ENCODE data around the gene TSEN15.

TSEN15 gene

GRCh38 chr1:184048561-184049240 is 2.8 kb upstream of the TSEN15 start:
- Histone ChIP-seq H3K27ac (ENCODE audit: extremely low read depth, low read depth, low read length) (no peak overlapping the region), H3K4me3 (ENCODE audit: low read depth, low read length) (no peak overlapping the region), H3K4me1 (ENCODE audit: control insufficient read depth, insufficient read depth, low read length) (no peaks in the 10 kb centered on the region), H3K36me3 (ENCODE audit: control insufficient read depth in 2 of 2, insufficient read depth in 1 of 2, low read length in 2 of 2) (no peaks in the 10 kb centered on the region), H3K9me3 (ENCODE audit: control insufficient read depth, insufficient read depth, low read depth, low read length) (no peaks in the 10 kb centered on the region)
- ChIA-PET POLR2A (no interaction called here), CTCF (interaction anchor here (0.6 to 0.7 kb wide), 3 partner anchors 75 to 628 kb away, joined by 3 to 4 read pairs (median 3); no protein-coding TSS in a partner anchor)
- TF ChIP-seq ZNF311 (tag by site-specific recombination; IDR thresholded peaks at IDR 0.05; ENCODE audit: borderline replicate concordance) (no peak), GLIS2 (tag by site-specific recombination; IDR thresholded peaks at IDR 0.05) (no peak), ZBTB44 (tag by site-specific recombination; IDR thresholded peaks at IDR 0.05) (no peak), ZNF830 (tag by site-specific recombination; IDR thresholded peaks at IDR 0.05; ENCODE audit: low read depth) (no peak), KLF8 (tag by site-specific recombination; IDR thresholded peaks at IDR 0.05) (no peak), ZNF580 (tag by site-specific recombination; IDR thresholded peaks at IDR 0.05) (no peak), SCRT1 (tag by site-specific recombination; IDR thresholded peaks at IDR 0.05; ENCODE audit: borderline replicate concordance) (no peak), TCF7L2 (IDR thresholded peaks at IDR 0.05; ENCODE audit: borderline replicate concordance, low read depth, low read length) (no peak), ZNF366 (tag by site-specific recombination; conservative IDR thresholded peaks at IDR 0.05) (no peak), GLIS1 (tag by site-specific recombination; IDR thresholded peaks at IDR 0.05) (no peak), ZNF175 (tag by site-specific recombination; IDR thresholded peaks at IDR 0.05) (no peak), ZNF302 (tag by site-specific recombination; IDR thresholded peaks at IDR 0.05; ENCODE audit: low read depth) (no peak)

GRCh38 chr1:184049291-184049690 is 2.2 kb upstream of the TSEN15 start:
- Histone ChIP-seq H3K9me3 (ENCODE audit: control insufficient read depth, insufficient read depth, low read depth, low read length) (no peaks in the 10 kb centered on the region), H3K4me1 (ENCODE audit: control insufficient read depth, insufficient read depth, low read length) (no peaks in the 10 kb centered on the region), H3K4me3 (ENCODE audit: low read depth, low read length) (no peak overlapping the region), H3K27ac (ENCODE audit: extremely low read depth, low read depth, low read length) (no peak overlapping the region), H3K36me3 (ENCODE audit: control insufficient read depth in 2 of 2, insufficient read depth in 1 of 2, low read length in 2 of 2) (no peaks in the 10 kb centered on the region)
- no peak for TF ChIP-seq ZNF174 (tag by site-specific recombination; IDR thresholded peaks at IDR 0.05)
- TF ChIP-seq ZNF341 (tag by site-specific recombination; IDR thresholded peaks at IDR 0.05; ENCODE audit: low read depth), result no peak
- TF ChIP-seq ZSCAN16 (tag by site-specific recombination; IDR thresholded peaks at IDR 0.05), result no peak
- TF ChIP-seq ZNF776 (tag by site-specific recombination; IDR thresholded peaks at IDR 0.05; ENCODE audit: borderline replicate concordance), result no peak
- no peak for TF ChIP-seq ZNF221 (tag by site-specific recombination; IDR thresholded peaks at IDR 0.05; ENCODE audit: borderline replicate concordance)
- no peak for TF ChIP-seq ZNF23 (tag by site-specific recombination; IDR thresholded peaks at IDR 0.05; ENCODE audit: borderline replicate concordance)
- TF ChIP-seq, protein P1, sequence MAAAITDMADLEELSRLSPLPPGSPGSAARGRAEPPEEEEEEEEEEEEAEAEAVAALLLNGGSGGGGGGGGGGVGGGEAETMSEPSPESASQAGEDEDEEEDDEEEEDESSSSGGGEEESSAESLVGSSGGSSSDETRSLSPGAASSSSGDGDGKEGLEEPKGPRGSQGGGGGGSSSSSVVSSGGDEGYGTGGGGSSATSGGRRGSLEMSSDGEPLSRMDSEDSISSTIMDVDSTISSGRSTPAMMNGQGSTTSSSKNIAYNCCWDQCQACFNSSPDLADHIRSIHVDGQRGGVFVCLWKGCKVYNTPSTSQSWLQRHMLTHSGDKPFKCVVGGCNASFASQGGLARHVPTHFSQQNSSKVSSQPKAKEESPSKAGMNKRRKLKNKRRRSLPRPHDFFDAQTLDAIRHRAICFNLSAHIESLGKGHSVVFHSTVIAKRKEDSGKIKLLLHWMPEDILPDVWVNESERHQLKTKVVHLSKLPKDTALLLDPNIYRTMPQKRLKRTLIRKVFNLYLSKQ (tag by site-specific recombination; IDR thresholded peaks at IDR 0.05; ENCODE audit: borderline replicate concordance), result no peak
- TF ChIP-seq ZSCAN5A (tag by site-specific recombination; IDR thresholded peaks at IDR 0.05), result no peak
- no peak for TF ChIP-seq HOXD13 (CRISPR knock-in tag; IDR thresholded peaks at IDR 0.05; ENCODE audit: borderline replicate concordance)
- TF ChIP-seq ZBTB7A (tag by site-specific recombination; IDR thresholded peaks at IDR 0.05; ENCODE audit: low read depth), result no peak
- TF ChIP-seq INSM2 (tag by site-specific recombination; IDR thresholded peaks at IDR 0.05), result no peak
- TF ChIP-seq, protein P2, sequence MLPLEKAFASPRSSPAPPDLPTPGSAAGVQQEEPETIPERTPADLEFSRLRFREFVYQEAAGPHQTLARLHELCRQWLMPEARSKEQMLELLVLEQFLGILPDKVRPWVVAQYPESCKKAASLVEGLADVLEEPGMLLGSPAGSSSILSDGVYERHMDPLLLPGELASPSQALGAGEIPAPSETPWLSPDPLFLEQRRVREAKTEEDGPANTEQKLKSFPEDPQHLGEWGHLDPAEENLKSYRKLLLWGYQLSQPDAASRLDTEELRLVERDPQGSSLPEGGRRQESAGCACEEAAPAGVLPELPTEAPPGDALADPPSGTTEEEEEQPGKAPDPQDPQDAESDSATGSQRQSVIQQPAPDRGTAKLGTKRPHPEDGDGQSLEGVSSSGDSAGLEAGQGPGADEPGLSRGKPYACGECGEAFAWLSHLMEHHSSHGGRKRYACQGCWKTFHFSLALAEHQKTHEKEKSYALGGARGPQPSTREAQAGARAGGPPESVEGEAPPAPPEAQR (tag by site-specific recombination; IDR thresholded peaks at IDR 0.05), result no peak
- TF ChIP-seq ZNF792 (tag by site-specific recombination; IDR thresholded peaks at IDR 0.05), result no peak
- TF ChIP-seq ZNF514 (tag by site-specific recombination; IDR thresholded peaks at IDR 0.05), result no peak
- no peak for TF ChIP-seq ZNF488 (tag by site-specific recombination; IDR thresholded peaks at IDR 0.05)
- CTCF ChIA-PET, result interaction anchor here (0.6 to 0.7 kb wide), 2 partner anchors 74 to 292 kb away, joined by 3 to 4 read pairs; no protein-coding TSS in a partner anchor
- POLR2A ChIA-PET, result no interaction called here

Data from HEK293 (cell line).